AG04450 (cell line): Measurements from ENCODE around the gene OPCML. TPM values are rescaled to one million over a fixed set of nuclear protein-coding genes. Genes with fewer than 3 reads are reported as not detected.

Experiments
- CTCF ChIA-PET: fragments of 300-600, 350-600 bp; formaldehyde crosslinking; extraction: SDS; loops from one replicate; lab custom pipeline; 2022; ENCODE audit warnings: antibody characterized with exemption, inconsistent platforms; lab: Charles Lee
- POLR2A ChIA-PET: fragments of 350-600 bp; formaldehyde crosslinking; extraction: SDS; loops from one replicate; lab custom pipeline; 2021; ENCODE audit warnings: antibody characterized with exemption, inconsistent platforms; lab: Yijun Ruan, JAX
- DNase-seq: peaks from one replicate; pipeline ENCODE4 v3.0.0-alpha.2; 2011; ENCODE audit warnings: low read depth, low spot score
- H3K27ac ChIP-seq: one replicate; pipeline ENCODE4 v1.5.1; 2012; ENCODE audit warnings: low read depth, low read length, control low read depth
- H3K27me3 ChIP-seq: one replicate; pipeline ENCODE4 v1.6.0; 2012; ENCODE audit warnings: low read length; ENCODE audit not compliant: control insufficient read depth, insufficient read depth
- H3K4me3 ChIP-seq: 2 replicates; pipeline ENCODE4 v1.5.1; 2011; ENCODE audit warnings: mild to moderate bottlenecking, low read depth, low read length, control low read depth
- H3K9me3 ChIP-seq: 2 replicates; pipeline ENCODE4 v1.5.1; 2012; ENCODE audit warnings: low read length; ENCODE audit not compliant: control insufficient read depth, insufficient read depth
- polyA plus RNA-seq: library from polyadenylated mRNA; depleted of rRNA; stranded (reverse); fragments of >200 nt; gene quantifications from 2 replicates; pipeline ENCODE4 v1.2.3, GENCODE V29; 2011
- TF ChIP-seq, protein P1 (sequence below): IDR thresholded peaks from 2 replicates; pipeline ENCODE4 v1.5.1; 2011; ENCODE audit warnings: low read depth, low read length, control low read depth, inconsistent platforms

The OPCML gene
- polyA plus RNA-seq, 1 experiment, result 1.1 TPM

DNA sequence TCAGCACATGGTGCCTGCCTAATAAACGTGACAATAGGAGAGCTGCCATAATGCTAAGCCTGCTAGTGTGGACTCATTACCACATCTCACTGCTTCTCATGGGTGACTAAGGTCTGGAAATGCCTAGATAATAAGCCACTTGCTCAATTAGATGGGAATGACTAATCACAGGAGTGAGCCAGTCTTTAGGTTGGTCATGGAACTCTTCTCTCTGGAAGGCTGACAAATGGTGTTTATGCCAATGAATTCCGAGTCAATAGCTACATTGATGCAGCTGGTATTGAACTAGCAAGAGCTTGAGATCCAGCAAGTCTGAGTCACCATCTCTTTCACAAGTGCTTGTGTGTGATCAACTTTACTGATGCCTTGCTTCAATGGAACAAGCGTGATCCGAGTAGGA lies 334.9 kb downstream of the OPCML start:
- POLR2A ChIA-PET, result no interaction called here
- no peak overlapping the region for H3K4me3 ChIP-seq
- TF ChIP-seq, protein P1, sequence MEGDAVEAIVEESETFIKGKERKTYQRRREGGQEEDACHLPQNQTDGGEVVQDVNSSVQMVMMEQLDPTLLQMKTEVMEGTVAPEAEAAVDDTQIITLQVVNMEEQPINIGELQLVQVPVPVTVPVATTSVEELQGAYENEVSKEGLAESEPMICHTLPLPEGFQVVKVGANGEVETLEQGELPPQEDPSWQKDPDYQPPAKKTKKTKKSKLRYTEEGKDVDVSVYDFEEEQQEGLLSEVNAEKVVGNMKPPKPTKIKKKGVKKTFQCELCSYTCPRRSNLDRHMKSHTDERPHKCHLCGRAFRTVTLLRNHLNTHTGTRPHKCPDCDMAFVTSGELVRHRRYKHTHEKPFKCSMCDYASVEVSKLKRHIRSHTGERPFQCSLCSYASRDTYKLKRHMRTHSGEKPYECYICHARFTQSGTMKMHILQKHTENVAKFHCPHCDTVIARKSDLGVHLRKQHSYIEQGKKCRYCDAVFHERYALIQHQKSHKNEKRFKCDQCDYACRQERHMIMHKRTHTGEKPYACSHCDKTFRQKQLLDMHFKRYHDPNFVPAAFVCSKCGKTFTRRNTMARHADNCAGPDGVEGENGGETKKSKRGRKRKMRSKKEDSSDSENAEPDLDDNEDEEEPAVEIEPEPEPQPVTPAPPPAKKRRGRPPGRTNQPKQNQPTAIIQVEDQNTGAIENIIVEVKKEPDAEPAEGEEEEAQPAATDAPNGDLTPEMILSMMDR, result no peak
- peaks cover 1% of the 10 kb centered on the region; the same call in 1 of the 2 replicates for H3K9me3 ChIP-seq
- no peak overlapping the region for H3K27ac ChIP-seq
- H3K27me3 ChIP-seq, result no peaks in the 10 kb centered on the region
- CTCF ChIA-PET, result no interaction called here
- no peak for DNase-seq

- Histone ChIP-seq H3K27me3 (no peaks in the 10 kb centered on the region), H3K27ac (no peak overlapping the region), H3K4me3 (no peak overlapping the region), H3K9me3 (no peaks in the 10 kb centered on the region; the same call in 1 of the 2 replicates)
- POLR2A ChIA-PET, result no interaction called here
- TF ChIP-seq, protein P1, result no peak
- CTCF ChIA-PET, result no interaction called here
- DNase-seq, result no peak
These were observed 340.4 kb downstream of the OPCML start for GRCh38 chr11:133191931-133192330.

DNA sequence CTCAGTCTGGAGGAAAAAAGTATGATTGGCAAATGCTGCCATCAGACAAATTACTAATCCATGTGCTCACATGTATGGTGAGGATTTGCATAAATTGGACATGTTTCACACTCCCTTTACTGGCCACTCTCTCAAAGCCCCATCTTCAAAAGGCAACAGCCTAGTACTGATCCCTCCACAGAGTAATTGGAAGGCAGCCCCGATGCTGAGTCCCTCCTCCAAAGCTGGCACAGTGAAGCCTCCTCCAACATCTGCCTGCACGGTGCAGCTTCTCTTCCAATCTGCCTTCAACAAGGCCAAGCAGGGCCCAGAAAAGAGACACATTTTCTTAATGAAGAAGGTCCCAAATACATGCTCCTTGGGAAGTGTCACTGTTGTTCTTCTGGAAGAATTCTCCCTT lies 350.6 kb downstream of the OPCML start:
- Histone ChIP-seq H3K9me3 (no peaks in the 10 kb centered on the region), H3K27me3 (no peaks in the 10 kb centered on the region), H3K4me3 (no peak overlapping the region), H3K27ac (no peak overlapping the region)
- DNase-seq, result no peak
- TF ChIP-seq, protein P1, result no peak
- POLR2A ChIA-PET, result no interaction called here
- CTCF ChIA-PET, result no interaction called here

- CTCF ChIA-PET, result no interaction called here
- Histone ChIP-seq H3K9me3 (no peaks in the 10 kb centered on the region), H3K27ac (no peak overlapping the region), H3K27me3 (no peaks in the 10 kb centered on the region), H3K4me3 (no peak overlapping the region)
- POLR2A ChIA-PET, result no interaction called here
- TF ChIP-seq, protein P1, result no peak
- DNase-seq, result no peak
These were observed 351.2 kb downstream of the OPCML start for GRCh38 chr11:133181066-133181465.

GRCh38 chr11:133180201-133180600 lies 352.1 kb downstream of the OPCML start:
- H3K4me3 ChIP-seq, result no peak overlapping the region
- POLR2A ChIA-PET, result no interaction called here
- CTCF ChIA-PET, result interaction anchor here (0.7 kb wide), 1 partner anchor 335 kb away, joined by 6 read pairs; no protein-coding TSS in a partner anchor

More at GRCh38 chr11:133180201-133180600, 352.1 kb downstream of the OPCML start:
- TF ChIP-seq, protein P1, result no peak
- H3K27ac ChIP-seq, result no peak overlapping the region
- H3K27me3 ChIP-seq, result no peaks in the 10 kb centered on the region
- no peaks in the 10 kb centered on the region for H3K9me3 ChIP-seq
- DNase-seq, result no peak
